AG10803 (cell line): Measurements from ENCODE around the gene HMX1.

Experiments used
- DNase-seq: peaks from one replicate; pipeline ENCODE4 v3.0.0; 2010; ENCODE audit warnings: low read depth
- H3K4me3 ChIP-seq: 2 replicates; pipeline ENCODE4 v1.5.1; 2011; ENCODE audit warnings: mild to moderate bottlenecking, low read length, control low read depth
- CTCF ChIP-seq: conservative IDR thresholded peaks from 2 replicates; pipeline ENCODE4 v1.5.1; 2011; ENCODE audit warnings: mild to moderate bottlenecking, low read length, control low read depth, inconsistent platforms

Gene HMX1

GRCh38 chr4:8908206-8908893 lies 36.7 kb upstream of the HMX1 start:
- no peak overlapping the region for H3K4me3 ChIP-seq
- no peak for DNase-seq
- TF ChIP-seq CTCF = no peak

GRCh38 chr4:8907596-8908205 lies 36.1 kb upstream of the HMX1 start:
- no peak overlapping the region for H3K4me3 ChIP-seq
- no peak for TF ChIP-seq CTCF
- no peak for DNase-seq

- no peak for DNase-seq
- TF ChIP-seq CTCF = no peak
- H3K4me3 ChIP-seq = no peak overlapping the region
These were observed 35.5 kb upstream of the HMX1 start for GRCh38 chr4:8906991-8907595.

- no peak overlapping the region for H3K4me3 ChIP-seq
- TF ChIP-seq CTCF = no peak
- no peak for DNase-seq
These were observed 35.0 kb upstream of the HMX1 start for GRCh38 chr4:8906668-8906970.

GRCh38 chr4:8905773-8906667 lies 34.4 kb upstream of the HMX1 start:
- no peak overlapping the region for H3K4me3 ChIP-seq
- no peak for DNase-seq
- TF ChIP-seq CTCF = no peak

GRCh38 chr4:8905226-8905772 lies 33.7 kb upstream of the HMX1 start:
- no peak for DNase-seq
- no peak for TF ChIP-seq CTCF
- no peak overlapping the region for H3K4me3 ChIP-seq
